ENCODE results near the gene HMG20B. TPM values are rescaled to one million over a fixed set of nuclear protein-coding genes. Genes with fewer than 3 reads are reported as not detected.

HMG20B gene
- total RNA-seq, 1 donor from 2014 or later: 37.0 TPM

- DNase-seq (ENCODE audit: missing footprints) (no peak), ATAC-seq (no peak)
- intact Hi-C loops (cut with DNase I): no loop called here
Measured at GRCh38 chr19:3612330-3612729, 39.6 kb downstream of the HMG20B start.

GRCh38 chr19:3612901-3613741, 40.4 kb downstream of the HMG20B start:
- DNase-seq (ENCODE audit: missing footprints) (no peak), ATAC-seq (no peak)
- intact Hi-C loops (cut with DNase I): no loop called here

GRCh38 chr19:3613818-3614661, 41.3 kb downstream of the HMG20B start:
- intact Hi-C loops (cut with DNase I): no loop called here
- ATAC-seq (no peak), DNase-seq (ENCODE audit: missing footprints) (no peak)

- no peak for DNase-seq (ENCODE audit: missing footprints)
- no peak for ATAC-seq
Measured at GRCh38 chr19:3614858-3615505, 42.2 kb downstream of the HMG20B start.

GRCh38 chr19:3615524-3616135, 42.9 kb downstream of the HMG20B start:
- ATAC-seq (no peak), DNase-seq (ENCODE audit: missing footprints) (no peak)
- intact Hi-C loops (cut with DNase I): loop anchor here (5.0 kb wide), 1 partner anchor 108 kb away; the partner anchor contains the start of gene FZR1

More at GRCh38 chr19:3614858-3615505, 42.2 kb downstream of the HMG20B start:
- intact Hi-C loops (cut with DNase I): loop anchor here (5.0 kb wide), 1 partner anchor 108 kb away; the partner anchor contains the start of gene FZR1

- ATAC-seq: no peak
- no peak for DNase-seq (ENCODE audit: missing footprints)
- intact Hi-C loops (cut with DNase I): loop anchor here (5.0 kb wide), 1 partner anchor 110 kb away; the partner anchor contains the start of gene FZR1
Measured at GRCh38 chr19:3617463-3617862, 44.7 kb downstream of the HMG20B start.

GRCh38 chr19:3618144-3618810, 45.5 kb downstream of the HMG20B start:
- peak; percentile 75 for ATAC-seq
- intact Hi-C loops (cut with DNase I): loop anchor here (2.0 to 5.0 kb wide), 3 partner anchors 31 to 111 kb away; partner anchors contain the start of gene FZR1

GRCh38 chr19:3618811-3619630, 46.3 kb downstream of the HMG20B start:
- DNase-seq (ENCODE audit: missing footprints): no peak
- ATAC-seq: no peak
- intact Hi-C loops (cut with DNase I): loop anchor here (2.0 to 5.0 kb wide), 3 partner anchors 32 to 112 kb away; partner anchors contain the start of gene FZR1

More at GRCh38 chr19:3618144-3618810, 45.5 kb downstream of the HMG20B start:
- no peak for DNase-seq (ENCODE audit: missing footprints)

GRCh38 chr19:3619631-3620012, 46.9 kb downstream of the HMG20B start:
- intact Hi-C loops (cut with DNase I): loop anchor here (2.0 to 5.0 kb wide), 3 partner anchors 33 to 112 kb away; partner anchors contain the start of gene FZR1
- ATAC-seq (no peak), DNase-seq (ENCODE audit: missing footprints) (no peak)

- intact Hi-C loops (cut with DNase I): no loop called here
- DNase-seq (ENCODE audit: missing footprints) (no peak), ATAC-seq (no peak)
Measured at GRCh38 chr19:3620145-3620816, 47.5 kb downstream of the HMG20B start.

GRCh38 chr19:3620817-3621547, 48.2 kb downstream of the HMG20B start:
- no peak for DNase-seq (ENCODE audit: missing footprints)
- intact Hi-C loops (cut with DNase I): no loop called here
- no peak for ATAC-seq

- ATAC-seq (no peak), DNase-seq (ENCODE audit: missing footprints) (no peak)
- intact Hi-C loops (cut with DNase I): no loop called here
Measured at GRCh38 chr19:3621689-3622088, 48.9 kb downstream of the HMG20B start.

- no peak for ATAC-seq
- no peak for DNase-seq (ENCODE audit: missing footprints)
- intact Hi-C loops (cut with DNase I): no loop called here
Measured at GRCh38 chr19:3622224-3622623, 49.5 kb downstream of the HMG20B start.

- ATAC-seq (no peak), DNase-seq (ENCODE audit: missing footprints) (no peak)
- intact Hi-C loops (cut with DNase I): no loop called here
Measured at GRCh38 chr19:3623716-3624115, 51.0 kb downstream of the HMG20B start.

- DNase-seq (ENCODE audit: missing footprints) (no peak), ATAC-seq (no peak)
- intact Hi-C loops (cut with DNase I): no loop called here
Measured at GRCh38 chr19:3625996-3626472, 53.3 kb downstream of the HMG20B start.

Measured in Right ventricle myocardium inferior (tissue), 1 donor.